Spleen (tissue), 13 donors: ENCODE data around the gene CAMP. TPM values are rescaled to one million over a fixed set of nuclear protein-coding genes. Genes with fewer than 3 reads are reported as not detected.
A peak's percentile ranks its signal among the peaks of the same experiment; 100 is the strongest.

ENCODE experiments used
- DNase-seq: peaks from one replicate; pipeline ENCODE4 v3.0.0-alpha.2; 2020
- H3K27ac ChIP-seq, 8 donors: fragments of 200-600 bp; sonication (generic) in 7 of 8; 1 replicate in 4 of 8; 2 replicates in 4 of 8; pipeline versions ENCODE4 v1.5.0 to v1.8.0; 2016 to 2021; ENCODE audit warnings: inconsistent platforms in 4 of 8, mild to moderate bottlenecking in 4 of 8, moderate library complexity in 1 of 8
- H3K27me3 ChIP-seq, 7 donors: fragments of 200-600 bp; sonication (generic) in 6 of 7; replicated peaks in 1 of 7; 1 replicate in 4 of 7; 2 replicates in 3 of 7; pipeline versions ENCODE4 v1.5.0 to v1.8.0; 2016 to 2021; ENCODE audit warnings: inconsistent platforms in 3 of 7, mild to moderate bottlenecking in 1 of 7
- H3K36me3 ChIP-seq, 6 donors: fragments of 200-600 bp; sonication (generic) in 5 of 6; 1 replicate in 4 of 6; 2 replicates in 2 of 6; pipeline versions ENCODE4 v1.5.0 to v1.8.0; 2016 to 2021; ENCODE audit warnings: inconsistent platforms in 2 of 6
- H3K4me1 ChIP-seq, 6 donors: fragments of 200-600 bp; sonication (generic) in 5 of 6; 1 replicate in 3 of 6; 2 replicates in 3 of 6; pipeline versions ENCODE4 v1.5.0 to v1.8.0; 2016 to 2021; ENCODE audit warnings: inconsistent platforms in 3 of 6
- H3K4me3 ChIP-seq, 8 donors: fragments of 200-600 bp; sonication (generic) in 7 of 8; 1 replicate in 4 of 8; 2 replicates in 4 of 8; pipeline versions ENCODE4 v1.5.0 to v1.8.0; 2016 to 2021; ENCODE audit warnings: inconsistent platforms in 4 of 8, mild to moderate bottlenecking in 4 of 8, moderate library complexity in 2 of 8
- H3K9me3 ChIP-seq, 8 donors: fragments of 200-600 bp; sonication (generic) in 7 of 8; 1 replicate in 4 of 8; 2 replicates in 4 of 8; pipeline versions ENCODE4 v1.5.0 to v1.8.0; 2016 to 2021; ENCODE audit warnings: inconsistent platforms in 4 of 8
- CTCF ChIP-seq, 11 experiments: fragments of 200-600 bp in 7 of 11; fragments of 450-650 bp in 4 of 11; sonication (generic) in 4 of 11; IDR thresholded peaks in 8 of 11; conservative IDR thresholded peaks in 3 of 11; 1 replicate in 7 of 11; 2 replicates in 4 of 11; pipeline versions ENCODE4 v1.4.0 to v1.8.0; 2016 to 2021; ENCODE audit warnings: antibody characterized with exemption in 11 of 11, inconsistent platforms in 4 of 11, mild to moderate bottlenecking in 1 of 11
- POLR2A ChIP-seq, 3 donors: fragments of 450-650 bp; IDR thresholded peaks; one replicate each; pipeline ENCODE4 v1.5.1; 2017; ENCODE audit warnings: antibody characterized with exemption in 3 of 3, mild to moderate bottlenecking in 1 of 3
- POLR2AphosphoS5 ChIP-seq, 3 donors: sonication (generic); formaldehyde crosslinking; IDR thresholded peaks; one replicate each; pipeline ENCODE4 v1.5.1; 2017; ENCODE audit warnings: antibody characterized with exemption in 3 of 3
- WGBS, 5 donors: extraction: QIAGEN DNeasy Blood & Tissue Kit in 3 of 5; methylation state at CpG; one replicate each; pipeline versions ENCODE4 v1.1.5 to v1.1.7; 2013 to 2018; 5-methylcytosine and 5-hydroxymethylcytosine counted together
- intact Hi-C: fragments of 100-400 bp; cut with DNase I; formaldehyde crosslinking; loops from one replicate; pipeline ENCODE4 v1.15.0; 2023; ENCODE audit warnings: low total_unique reads
- long read RNA-seq, 2 donors: transcript quantifications; one replicate each; lab custom pipeline, GENCODE V29; 2026
- polyA plus RNA-seq, 3 donors: library from polyadenylated mRNA; stranded (reverse); fragments of 200-250 nt; gene quantifications; one replicate each; pipeline ENCODE4 v1.2.1, GENCODE V29; 2013
- total RNA-seq, 7 donors: library from RNA; depleted of rRNA in 3 of 7; stranded (reverse); fragments of >200 nt in 3 of 7; fragmentation: NEBNext Ultra II Directional in 4 of 7; extraction: Animal tissue kit (Norgen Biotek cat#: 25700) in 4 of 7; gene quantifications; one replicate each; pipeline versions ENCODE4 v1.1.0 to v1.2.1, GENCODE V29; 2016 to 2021
- donor health status: healthy with polysubstance abuse.
- donor health status: DM: no; HTN: no; CAD: no; lungs with moderate emphysema.
- donor health status: DM: no; HTN: no; CAD: no.
- donor health status: Bipolar disorder and iron deficiency.
- donor health status: healthy.
- donor health status: DM: no; HTN: no; CAD: no.
- donor health status: DM: yes; HTN: yes; CAD: no.

CAMP gene
- total RNA-seq: 10 to 100 TPM in 3 of 7 donors, 1 to 10 TPM in 4; 1.5 to 98.9 (median 7.3) TPM
- polyA plus RNA-seq: 10 to 100 TPM; 14.1 to 26.1 (median 25.2) TPM
- long read RNA-seq, donor 1, transcript CAMP-201 (4 exons, 745 nt): major isoform, 11 of 11 reads
- long read RNA-seq, donor 1, partial matches to known transcripts: 0 of 11 reads
- long read RNA-seq, donor 1, other reads (novel, unspliced or antisense): 0 of 11 reads
- long read RNA-seq, donor 2, transcript CAMP-201 (4 exons, 745 nt): major isoform, 6 of 6 reads
- long read RNA-seq, donor 2, partial matches to known transcripts: 0 of 6 reads
- long read RNA-seq, donor 2, other reads (novel, unspliced or antisense): 0 of 6 reads

- H3K4me3 ChIP-seq: peak within 1 kb of the TSS in 1 of 8 donors; percentile 47
- H3K9me3 ChIP-seq: no peaks in the 10 kb centered on the region
- TF ChIP-seq POLR2AphosphoS5 (IDR thresholded peaks at IDR 0.05) (peak; percentile 60 to 88 (median 64)), POLR2A (IDR thresholded peaks at IDR 0.05) (no peak), CTCF (IDR thresholded peaks at IDR 0.05 in 8 of 11, conservative IDR thresholded peaks at IDR 0.05 in 3 of 11) (no peak)
- peaks cover 0 to 99% (median 45%) of the 10 kb centered on the region in 6 donors for H3K4me1 ChIP-seq
- H3K27ac ChIP-seq: peak within 1 kb of the TSS; percentile 31 to 90 (median 82)
- DNase-seq: peak; percentile 94
- intact Hi-C loops: no loop called here
- WGBS, 5 donors: 54 to 72% (median 62%) methylated on average over 11 of the region's 11 CpGs
- H3K36me3 ChIP-seq: no peaks in the 10 kb centered on the region
- no peaks in the 10 kb centered on the region for H3K27me3 ChIP-seq
Observed at GRCh38 chr3:48222616-48223513, at the start of gene CAMP. Gene CAMP (plus strand): TSS chr3:48223495. CDS start chr3:48223512, 17 bp downstream.

- no peak overlapping the region for H3K4me3 ChIP-seq
- intact Hi-C loops: no loop called here
- DNase-seq: no peak
- H3K27me3 ChIP-seq: no peaks in the 10 kb centered on the region
- H3K9me3 ChIP-seq: no peaks in the 10 kb centered on the region
- TF ChIP-seq POLR2AphosphoS5 (IDR thresholded peaks at IDR 0.05): no peak
- TF ChIP-seq CTCF (IDR thresholded peaks at IDR 0.05 in 8 of 11, conservative IDR thresholded peaks at IDR 0.05 in 3 of 11): no peak
- no peak for TF ChIP-seq POLR2A (IDR thresholded peaks at IDR 0.05)
- WGBS, 5 donors: 94 to 99% (median 96%) methylated on average over 2 of the region's 2 CpGs
- H3K4me1 ChIP-seq: peaks cover 0 to 10% (median 0%) of the 10 kb centered on the region in 6 donors
- no peak overlapping the region for H3K27ac ChIP-seq
- H3K36me3 ChIP-seq: peaks cover 0 to 99% (median 7%) of the 10 kb centered on the region in 6 donors
Observed at GRCh38 chr3:48178072-48178471, 45.2 kb upstream of the CAMP start.

DNA sequence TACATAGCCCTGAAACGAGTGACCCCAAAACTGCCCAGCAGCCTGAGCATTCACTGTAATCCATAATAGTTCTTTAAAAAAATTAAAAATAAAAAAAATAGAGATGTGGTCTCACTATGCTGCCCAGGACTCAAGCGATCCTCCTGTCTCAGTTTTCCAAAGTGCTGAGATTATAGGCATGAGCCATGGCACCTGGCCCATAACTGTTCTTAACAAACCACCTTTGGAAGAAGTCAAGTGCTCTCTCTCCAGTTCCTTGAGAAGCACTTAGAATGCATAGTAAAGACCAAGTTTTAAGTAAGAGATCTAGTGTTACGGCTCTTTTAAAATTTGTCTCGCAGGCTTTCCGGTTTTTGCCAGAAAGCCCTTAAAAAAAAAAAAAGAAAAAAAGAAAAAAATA, 43.3 kb upstream of the CAMP start:
- no peak for TF ChIP-seq POLR2A (IDR thresholded peaks at IDR 0.05)
- TF ChIP-seq CTCF (IDR thresholded peaks at IDR 0.05 in 8 of 11, conservative IDR thresholded peaks at IDR 0.05 in 3 of 11): no peak
- TF ChIP-seq POLR2AphosphoS5 (IDR thresholded peaks at IDR 0.05): no peak
- H3K27me3 ChIP-seq: no peaks in the 10 kb centered on the region
- WGBS, 5 donors: 94 to 99% (median 96%) methylated on average over 5 of the region's 5 CpGs
- H3K9me3 ChIP-seq: no peaks in the 10 kb centered on the region
- H3K36me3 ChIP-seq: peaks cover 0 to 93% (median 7%) of the 10 kb centered on the region in 6 donors
- no peak overlapping the region for H3K4me3 ChIP-seq
- H3K27ac ChIP-seq: no peak overlapping the region
- intact Hi-C loops: no loop called here
- DNase-seq: no peak
- peaks cover 0 to 10% (median 0%) of the 10 kb centered on the region in 6 donors for H3K4me1 ChIP-seq
